H1 (cell line): ENCODE data around the gene FANK1.
"Not testable (repeated sequence)": the region's sequence is repeated elsewhere in the genome, so short reads cannot be mapped to it uniquely, and the experiment has no call there.

Experiments
- HDAC6 ChIP-seq: IDR thresholded peaks from one replicate; pipeline ENCODE4 v1.7.1; 2012; ENCODE audit warnings: low read depth, mild to moderate bottlenecking, inconsistent platforms, low read length, moderate library complexity
- POLR2A ChIP-seq, 2 experiments: IDR thresholded peaks; 1 replicate in 1 of 2; 2 replicates in 1 of 2; pipeline ENCODE4 v1.6.1; 2011; ENCODE audit warnings: low read depth in 2 of 2, low read length in 2 of 2, mild to moderate bottlenecking in 2 of 2; ENCODE audit errors: control extremely low read depth in 1 of 2

DNA sequence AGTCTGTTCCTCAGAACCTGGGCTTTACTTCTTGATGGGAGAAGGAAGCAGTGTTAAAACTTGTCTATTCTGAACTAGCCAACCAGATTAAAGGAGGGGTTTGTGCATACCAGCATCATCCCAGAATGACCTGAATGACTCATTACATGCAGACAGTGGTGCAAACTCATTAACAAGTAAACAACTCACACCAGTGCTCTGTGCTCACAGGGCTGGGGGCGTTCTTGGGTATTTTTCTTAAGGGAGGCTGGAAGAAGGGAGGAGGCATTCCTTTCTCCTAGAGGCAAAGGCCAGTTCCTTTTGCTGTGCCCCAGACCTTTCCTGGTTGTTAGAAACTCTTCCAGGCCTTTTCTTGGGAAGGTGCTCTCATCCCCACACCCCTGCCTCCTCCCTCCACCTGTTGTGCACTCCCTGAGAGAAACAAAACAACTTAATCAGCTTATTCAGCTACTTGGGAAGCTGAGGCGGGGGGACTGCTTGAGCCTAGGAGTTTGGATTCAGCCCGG, 6.8 kb downstream of the FANK1 start:
- not testable (repeated sequence) for TF ChIP-seq HDAC6; POLR2A (IDR thresholded peaks at IDR 0.05; ENCODE audit: control extremely low read depth in 1 of 2, low read depth in 2 of 2, low read length in 2 of 2)
